Measurements from ENCODE around the gene DOCK2.

DNA sequence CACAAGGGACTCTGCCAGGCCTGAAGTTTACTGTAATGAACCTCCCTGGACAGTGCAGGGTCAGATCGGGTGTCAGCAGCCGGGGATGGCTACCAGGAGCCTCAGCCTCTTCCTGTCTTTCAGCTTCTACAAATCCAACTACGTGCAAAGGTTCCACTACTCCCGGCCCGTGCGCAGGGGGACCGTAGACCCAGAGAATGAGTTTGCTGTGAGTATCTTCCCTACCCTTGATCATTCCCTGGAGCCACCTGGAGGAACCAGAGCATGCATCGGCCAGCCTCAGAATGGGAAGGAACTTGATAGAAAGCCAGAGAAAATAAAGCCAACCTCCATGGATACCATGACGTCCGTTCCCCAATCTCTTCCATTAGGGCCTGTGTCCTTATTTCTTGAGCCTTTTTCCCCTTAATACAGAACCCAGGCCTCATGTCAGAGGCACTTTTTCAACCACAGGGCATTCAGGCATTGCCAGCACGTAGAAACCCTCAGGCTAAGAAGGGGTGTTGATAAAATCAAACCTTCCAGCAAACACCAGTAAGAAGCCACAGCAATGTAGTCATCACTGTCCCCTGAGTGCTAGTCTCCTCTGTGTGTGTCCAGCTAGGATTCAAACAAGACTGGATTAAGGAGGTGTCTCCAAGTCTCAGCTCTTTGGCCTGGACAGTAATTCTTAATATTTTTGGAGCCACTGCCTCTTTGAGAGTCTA, 419.6 kb downstream of the DOCK2 start:
- TF ChIP-seq, protein P1, sequence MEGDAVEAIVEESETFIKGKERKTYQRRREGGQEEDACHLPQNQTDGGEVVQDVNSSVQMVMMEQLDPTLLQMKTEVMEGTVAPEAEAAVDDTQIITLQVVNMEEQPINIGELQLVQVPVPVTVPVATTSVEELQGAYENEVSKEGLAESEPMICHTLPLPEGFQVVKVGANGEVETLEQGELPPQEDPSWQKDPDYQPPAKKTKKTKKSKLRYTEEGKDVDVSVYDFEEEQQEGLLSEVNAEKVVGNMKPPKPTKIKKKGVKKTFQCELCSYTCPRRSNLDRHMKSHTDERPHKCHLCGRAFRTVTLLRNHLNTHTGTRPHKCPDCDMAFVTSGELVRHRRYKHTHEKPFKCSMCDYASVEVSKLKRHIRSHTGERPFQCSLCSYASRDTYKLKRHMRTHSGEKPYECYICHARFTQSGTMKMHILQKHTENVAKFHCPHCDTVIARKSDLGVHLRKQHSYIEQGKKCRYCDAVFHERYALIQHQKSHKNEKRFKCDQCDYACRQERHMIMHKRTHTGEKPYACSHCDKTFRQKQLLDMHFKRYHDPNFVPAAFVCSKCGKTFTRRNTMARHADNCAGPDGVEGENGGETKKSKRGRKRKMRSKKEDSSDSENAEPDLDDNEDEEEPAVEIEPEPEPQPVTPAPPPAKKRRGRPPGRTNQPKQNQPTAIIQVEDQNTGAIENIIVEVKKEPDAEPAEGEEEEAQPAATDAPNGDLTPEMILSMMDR (IDR thresholded peaks at IDR 0.05): no peak
- no peak for TF ChIP-seq TCF7L2 (IDR thresholded peaks at IDR 0.05; ENCODE audit: low read depth, low read length)
- TF ChIP-seq POLR2AphosphoS5 (IDR thresholded peaks at IDR 0.05; ENCODE audit: low read depth, low read length): no peak
